SK-N-SH (cell line): ENCODE data around the gene GCLM. TPM values are rescaled to one million over a fixed set of nuclear protein-coding genes. Genes with fewer than 3 reads are reported as not detected.

Source experiments
- CTCF ChIA-PET: fragments of 300-600, 350-600 bp; formaldehyde crosslinking; extraction: SDS; loops from one replicate; lab custom pipeline; 2021; lab: Yijun Ruan, JAX
- POLR2A ChIA-PET: fragments of 350-600 bp; sonication (Branson Sonifier 250); formaldehyde crosslinking; extraction: SDS; loops from one replicate; lab custom pipeline; 2020; ENCODE audit warnings: antibody characterized with exemption, inconsistent platforms; lab: Yijun Ruan, JAX
- DNase-seq: peaks from one replicate; pipeline ENCODE4 v3.0.0; 2012
- H2AFZ ChIP-seq: fragments of 200-600 bp; sonication (generic); 2 replicates; pipeline ENCODE4 v1.8.1; 2016; ENCODE audit warnings: antibody characterized with exemption, mild to moderate bottlenecking, low read depth
- H3F3A ChIP-seq: fragments of 200-600 bp; sonication (generic); replicated peaks from 2 replicates; pipeline ENCODE3; 2016; ENCODE audit warnings: antibody characterized with exemption, mild to moderate bottlenecking; ENCODE audit not compliant: insufficient read depth
- H3K27ac ChIP-seq, 2 experiments: fragments of 200-500 bp in 1 of 2; fragments of 200-600 bp in 1 of 2; sonication (Bioruptor generic) in 1 of 2; sonication (generic), shearing (Covaris generic) in 1 of 2; 2 replicates each; pipeline versions ENCODE4 v1.5.1 to v1.6.1; 2014 to 2016; ENCODE audit warnings: low read depth in 2 of 2, inconsistent platforms in 1 of 2, low read length in 1 of 2, mild to moderate bottlenecking in 1 of 2, mixed read lengths in 1 of 2
- H3K27me3 ChIP-seq: fragments of 200-600 bp; sonication (generic), shearing (Covaris generic); 2 replicates; pipeline ENCODE4 v1.6.1; 2016; ENCODE audit warnings: mixed run types; ENCODE audit not compliant: insufficient read depth
- H3K36me3 ChIP-seq, 2 experiments: fragments of 200-500 bp in 1 of 2; fragments of 200-600 bp in 1 of 2; sonication (Bioruptor generic) in 1 of 2; sonication (generic) in 1 of 2; replicated peaks in 1 of 2; 2 replicates each; pipeline versions ENCODE3 to v1.5.1; 2014 to 2016; ENCODE audit warnings: low read length in 1 of 2, mild to moderate bottlenecking in 1 of 2; ENCODE audit not compliant: insufficient read depth in 2 of 2, control insufficient read depth in 1 of 2
- H3K4me1 ChIP-seq, 2 experiments: fragments of 200-500 bp in 1 of 2; fragments of 200-600 bp in 1 of 2; sonication (Bioruptor generic) in 1 of 2; sonication (generic), shearing (Covaris generic) in 1 of 2; 2 replicates each; pipeline versions ENCODE4 v1.5.1 to v1.6.1; 2014 to 2016; ENCODE audit warnings: low read depth in 1 of 2, low read length in 1 of 2, mixed run types in 1 of 2; ENCODE audit not compliant: insufficient read depth in 2 of 2, control insufficient read depth in 1 of 2
- H3K4me2 ChIP-seq: fragments of 200-600 bp; sonication (generic), shearing (Covaris generic); 2 replicates; pipeline ENCODE4 v1.6.1; 2017; ENCODE audit warnings: mixed run types
- H3K4me3 ChIP-seq, 2 experiments: fragments of 200-500 bp in 1 of 2; fragments of 200-600 bp in 1 of 2; sonication (Bioruptor generic) in 1 of 2; sonication (generic), shearing (Covaris generic) in 1 of 2; 2 replicates each; pipeline versions ENCODE4 v1.5.1 to v1.8.1; 2014 to 2016; ENCODE audit warnings: low read depth in 2 of 2, inconsistent platforms in 1 of 2, low read length in 1 of 2, mild to moderate bottlenecking in 1 of 2, mixed read lengths in 1 of 2, moderate library complexity in 1 of 2
- H3K79me2 ChIP-seq: fragments of 200-600 bp; sonication (generic); 2 replicates; pipeline ENCODE4 v1.8.1; 2017; ENCODE audit warnings: mild to moderate bottlenecking; ENCODE audit not compliant: insufficient read depth
- H3K9ac ChIP-seq: fragments of 200-600 bp; sonication (generic); 2 replicates; pipeline ENCODE4 v1.6.1; 2017; ENCODE audit warnings: mixed run types
- H3K9me2 ChIP-seq: fragments of 200-600 bp; sonication (generic); 2 replicates; pipeline ENCODE4 v1.6.1; 2017; ENCODE audit warnings: mixed run types
- H3K9me3 ChIP-seq: fragments of 200-600 bp; sonication (generic); 2 replicates; pipeline ENCODE4 v1.6.1; 2017; ENCODE audit warnings: mixed run types, mild to moderate bottlenecking, moderate library complexity
- H4K20me1 ChIP-seq: fragments of 200-600 bp; sonication (generic); 2 replicates; pipeline ENCODE4 v1.6.1; 2017; ENCODE audit warnings: mild to moderate bottlenecking, mixed run types; ENCODE audit not compliant: insufficient read depth
- CHD2 ChIP-seq: fragments of 150-350 bp; IDR thresholded peaks from 2 replicates; pipeline ENCODE4 v1.6.1; 2018; ENCODE audit warnings: low read length; ENCODE audit not compliant: partially characterized antibody
- EP300 ChIP-seq, 2 experiments: IDR thresholded peaks; 2 replicates each; pipeline versions ENCODE4 v1.4.0 to v1.6.1; 2012; ENCODE audit warnings: borderline replicate concordance in 1 of 2, low read depth in 1 of 2, low read length in 1 of 2
- JUND ChIP-seq: IDR thresholded peaks from 2 replicates; pipeline ENCODE4 v1.4.0; 2012
- MEF2A ChIP-seq: IDR thresholded peaks from 2 replicates; pipeline ENCODE4 v1.4.0; 2012; ENCODE audit warnings: low read depth, borderline replicate concordance
- NFIC ChIP-seq: IDR thresholded peaks from 2 replicates; pipeline ENCODE4 v1.4.0; 2012; ENCODE audit warnings: borderline replicate concordance
- NRF1 ChIP-seq: IDR thresholded peaks from 2 replicates; pipeline ENCODE4 v1.6.1; 2012; ENCODE audit warnings: low read depth, mild to moderate bottlenecking, low read length
- REST ChIP-seq: IDR thresholded peaks from 2 replicates; pipeline ENCODE4 v1.6.1; 2012; ENCODE audit warnings: mild to moderate bottlenecking, low read depth, low read length, moderate library complexity
- SIN3A ChIP-seq: IDR thresholded peaks from 2 replicates; pipeline ENCODE4 v1.6.1; 2012; ENCODE audit warnings: low read depth, mild to moderate bottlenecking, low read length, moderate library complexity, borderline replicate concordance
- SMC3 ChIP-seq: IDR thresholded peaks from 2 replicates; pipeline ENCODE4 v1.6.1; 2012; ENCODE audit warnings: low read depth, low read length, improper control_type of control experiment
- TAF1 ChIP-seq: IDR thresholded peaks from 2 replicates; pipeline ENCODE4 v1.6.1; 2012; ENCODE audit warnings: low read depth, mild to moderate bottlenecking, low read length, moderate library complexity, borderline replicate concordance
- ZBTB33 ChIP-seq: IDR thresholded peaks from 2 replicates; pipeline ENCODE4 v1.4.0; 2012; ENCODE audit warnings: low read depth, borderline replicate concordance
- WGBS: methylation state at CpG from one replicate; pipeline ENCODE4 v1.1.6; 2017; ENCODE audit warnings: low lambda C conversion rate; 5-methylcytosine and 5-hydroxymethylcytosine counted together
- polyA plus RNA-seq, 3 experiments: library from polyadenylated mRNA; depleted of rRNA; stranded (reverse); fragments of >200 nt; gene quantifications; 2 replicates each; pipeline ENCODE4 v1.2.3, GENCODE V29; 2012
- TF ChIP-seq, protein P1 (sequence below): IDR thresholded peaks from 2 replicates; pipeline ENCODE4 v1.4.0; 2012; ENCODE audit warnings: low read depth, borderline replicate concordance
- TF ChIP-seq, protein P2 (sequence below): fragments of 150-350 bp; IDR thresholded peaks from 2 replicates; pipeline ENCODE4 v1.6.1; 2017; ENCODE audit warnings: antibody characterized with exemption, low read length, low read depth, borderline replicate concordance
- TF ChIP-seq, protein P3 (sequence below): IDR thresholded peaks from 2 replicates; pipeline ENCODE4; 2012

Gene GCLM
- polyA plus RNA-seq, 1 of the 3 experiments (the other 2 are of a cell fraction): 9.4 TPM

DNA sequence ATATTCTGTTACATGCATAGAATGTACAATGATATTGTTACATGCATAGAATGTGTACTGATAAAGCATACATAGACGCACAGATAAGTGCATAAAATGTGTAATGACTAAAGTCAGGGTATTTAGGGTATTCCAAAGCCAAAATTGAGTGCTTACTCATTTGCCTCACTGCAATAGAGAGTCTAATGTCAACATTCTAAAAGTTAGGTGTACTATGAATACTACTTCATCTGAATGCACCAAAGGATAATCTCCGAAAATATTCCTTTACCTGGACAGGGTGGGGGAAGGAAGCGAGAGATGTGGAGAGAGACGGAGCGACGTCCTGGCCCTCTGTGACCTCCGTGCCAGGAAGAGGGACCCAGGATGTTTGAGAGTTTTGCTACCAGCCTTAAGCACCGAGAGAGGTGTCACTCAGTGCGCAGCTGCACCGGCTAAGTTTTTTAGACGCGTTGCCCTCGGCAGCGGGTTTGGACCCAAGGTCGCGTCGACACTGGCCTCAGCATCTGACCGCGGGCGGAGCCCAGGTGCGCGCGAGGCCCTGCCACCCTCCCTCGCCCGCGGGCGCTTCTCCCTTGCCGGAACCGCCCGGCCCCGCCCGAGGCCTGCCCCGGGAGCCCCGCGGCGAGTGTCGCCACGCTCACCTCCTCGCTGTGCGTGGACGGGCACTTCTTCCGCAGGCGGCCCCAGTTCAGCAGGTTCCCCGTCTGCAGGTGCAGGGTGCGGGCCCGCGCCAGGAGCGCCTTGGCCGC, 660 bp downstream of the GCLM start:
- TF ChIP-seq, protein P1, sequence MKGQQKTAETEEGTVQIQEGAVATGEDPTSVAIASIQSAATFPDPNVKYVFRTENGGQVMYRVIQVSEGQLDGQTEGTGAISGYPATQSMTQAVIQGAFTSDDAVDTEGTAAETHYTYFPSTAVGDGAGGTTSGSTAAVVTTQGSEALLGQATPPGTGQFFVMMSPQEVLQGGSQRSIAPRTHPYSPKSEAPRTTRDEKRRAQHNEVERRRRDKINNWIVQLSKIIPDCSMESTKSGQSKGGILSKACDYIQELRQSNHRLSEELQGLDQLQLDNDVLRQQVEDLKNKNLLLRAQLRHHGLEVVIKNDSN: no peak
- TF ChIP-seq, protein P2, sequence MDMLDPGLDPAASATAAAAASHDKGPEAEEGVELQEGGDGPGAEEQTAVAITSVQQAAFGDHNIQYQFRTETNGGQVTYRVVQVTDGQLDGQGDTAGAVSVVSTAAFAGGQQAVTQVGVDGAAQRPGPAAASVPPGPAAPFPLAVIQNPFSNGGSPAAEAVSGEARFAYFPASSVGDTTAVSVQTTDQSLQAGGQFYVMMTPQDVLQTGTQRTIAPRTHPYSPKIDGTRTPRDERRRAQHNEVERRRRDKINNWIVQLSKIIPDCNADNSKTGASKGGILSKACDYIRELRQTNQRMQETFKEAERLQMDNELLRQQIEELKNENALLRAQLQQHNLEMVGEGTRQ: no peak
- peak; percentile 15; the same call in 1 of the 2 replicates for TF ChIP-seq NRF1
- no peak for TF ChIP-seq ZBTB33
- TF ChIP-seq JUND: no peak
- no peak for TF ChIP-seq EP300 (IDR thresholded peaks at IDR 0.05; ENCODE audit: borderline replicate concordance in 1 of 2, low read depth in 1 of 2, low read length in 1 of 2)
- no peak for TF ChIP-seq MEF2A
- TF ChIP-seq, protein P3, sequence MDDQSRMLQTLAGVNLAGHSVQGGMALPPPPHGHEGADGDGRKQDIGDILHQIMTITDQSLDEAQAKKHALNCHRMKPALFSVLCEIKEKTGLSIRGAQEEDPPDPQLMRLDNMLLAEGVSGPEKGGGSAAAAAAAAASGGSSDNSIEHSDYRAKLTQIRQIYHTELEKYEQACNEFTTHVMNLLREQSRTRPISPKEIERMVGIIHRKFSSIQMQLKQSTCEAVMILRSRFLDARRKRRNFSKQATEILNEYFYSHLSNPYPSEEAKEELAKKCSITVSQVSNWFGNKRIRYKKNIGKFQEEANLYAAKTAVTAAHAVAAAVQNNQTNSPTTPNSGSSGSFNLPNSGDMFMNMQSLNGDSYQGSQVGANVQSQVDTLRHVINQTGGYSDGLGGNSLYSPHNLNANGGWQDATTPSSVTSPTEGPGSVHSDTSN: no peak; the same call in 1 of the 2 replicates
- TF ChIP-seq SIN3A: peak; percentile 48; the same call in 1 of the 2 replicates
- TF ChIP-seq NFIC: no peak
- no peak for TF ChIP-seq CHD2
- no peak for TF ChIP-seq TAF1
- TF ChIP-seq REST: no peak
- TF ChIP-seq SMC3: no peak
- H4K20me1 ChIP-seq: peaks cover 18% of the 10 kb centered on the region; the same call in 1 of the 2 replicates
- ChIA-PET POLR2A (interaction anchor here (1.6 kb wide), 2 partner anchors 29 kb away, joined by 7 read pairs; partner anchors contain the start of gene DNTTIP2), CTCF (interaction anchor here (0.6 to 2.3 kb wide), 24 partner anchors 8 to 680 kb away, joined by 3 to 14 read pairs (median 4); partner anchors contain the start of genes DNTTIP2 and DR1)
- no peaks in the 10 kb centered on the region for H3K9me2 ChIP-seq
- WGBS: 1% methylated on average over 22 of the region's 49 CpGs
- H3K4me1 ChIP-seq: peaks cover 10 to 16% of the 10 kb centered on the region in 2 experiments; a peak in 3 of 4 replicates
- H3K4me3 ChIP-seq: peak overlapping the region; percentile 92 to 93
- peaks cover 53% of the 10 kb centered on the region for H3K79me2 ChIP-seq
- H3K36me3 ChIP-seq: peaks cover 0 to 8% of the 10 kb centered on the region in 2 experiments
- no peaks in the 10 kb centered on the region for H3K27me3 ChIP-seq
- no peaks in the 10 kb centered on the region for H3K9me3 ChIP-seq
- H3K27ac ChIP-seq: peak overlapping the region; percentile 54 to 83; a peak in 3 of 4 replicates
- H3K9ac ChIP-seq: peak overlapping the region; percentile 81
- peak overlapping the region; percentile 96 for H3K4me2 ChIP-seq
- peak overlapping the region; percentile 38; the same call in 1 of the 2 replicates for H2AFZ ChIP-seq
- DNase-seq: no peak
- peaks cover 20% of the 10 kb centered on the region for H3F3A ChIP-seq
